Mucosa of descending colon (tissue), 3 donors: Measurements from ENCODE around the gene FARP2. TPM values are rescaled to one million over a fixed set of nuclear protein-coding genes. Genes with fewer than 3 reads are reported as not detected.

Source experiments
- ATAC-seq: fragments of 200-7000 bp; cut with Tn5 transposase; one replicate; pipeline ENCODE4 v1.9.1; 2020; ENCODE audit warnings: mild to moderate bottlenecking, moderate library complexity
- DNase-seq, 3 donors: peaks; one replicate each; pipeline ENCODE4 v3.0.0-alpha.2; 2020
- H3K36me3 ChIP-seq: fragments of 200-600 bp; one replicate; pipeline ENCODE4 v1.8.0; 2021; ENCODE audit warnings: low read depth, mild to moderate bottlenecking
- H3K4me1 ChIP-seq: fragments of 200-600 bp; one replicate; pipeline ENCODE4 v1.8.0; 2021; ENCODE audit warnings: low read depth, mild to moderate bottlenecking
- H3K4me3 ChIP-seq: fragments of 200-600 bp; one replicate; pipeline ENCODE4 v1.8.0; 2021; ENCODE audit warnings: mild to moderate bottlenecking
- H3K9me3 ChIP-seq: fragments of 200-600 bp; one replicate; pipeline ENCODE4 v1.8.0; 2021; ENCODE audit warnings: mild to moderate bottlenecking
- intact Hi-C, 2 donors: fragments of 100-400 bp; cut with DNase I in 1 of 2; cut with micrococcal nuclease in 1 of 2; formaldehyde crosslinking; loops; one replicate each; pipeline versions ENCODE4 v1.11.0 to v1.11.1; 2022; cut with DNase I, micrococcal nuclease
- total RNA-seq, 3 donors: library from RNA; stranded (reverse); fragmentation: NEBNext Ultra II Directional in 2 of 3; extraction: Animal tissue kit (Norgen Biotek cat#: 25700) in 2 of 3; gene quantifications; one replicate each; pipeline versions ENCODE4 v1.2.1 to v1.2.4, GENCODE V29; 2021 to 2023
- TF ChIP-seq, protein P1 (sequence below): fragments of 200-600 bp; IDR thresholded peaks from one replicate; pipeline ENCODE4 v1.8.0; 2022; ENCODE audit warnings: antibody characterized with exemption, mild to moderate bottlenecking
- donor health status: DM: no; HTN: no; CAD: no; lungs with moderate emphysema.
- donor health status: DM: no; HTN: no; CAD: no.
- donor health status: DM: no; HTN: yes; CAD: no.

Gene FARP2
- total RNA-seq, 3 donors from 2014 or later: 98.1 to 163 (median 109) TPM

- no peak for ATAC-seq
- intact Hi-C loops: no loop called here
- DNase-seq: no peak
- Histone ChIP-seq H3K4me1 (no peaks in the 10 kb centered on the region), H3K9me3 (no peaks in the 10 kb centered on the region), H3K4me3 (no peak overlapping the region), H3K36me3 (no peaks in the 10 kb centered on the region)
- TF ChIP-seq, protein P1, sequence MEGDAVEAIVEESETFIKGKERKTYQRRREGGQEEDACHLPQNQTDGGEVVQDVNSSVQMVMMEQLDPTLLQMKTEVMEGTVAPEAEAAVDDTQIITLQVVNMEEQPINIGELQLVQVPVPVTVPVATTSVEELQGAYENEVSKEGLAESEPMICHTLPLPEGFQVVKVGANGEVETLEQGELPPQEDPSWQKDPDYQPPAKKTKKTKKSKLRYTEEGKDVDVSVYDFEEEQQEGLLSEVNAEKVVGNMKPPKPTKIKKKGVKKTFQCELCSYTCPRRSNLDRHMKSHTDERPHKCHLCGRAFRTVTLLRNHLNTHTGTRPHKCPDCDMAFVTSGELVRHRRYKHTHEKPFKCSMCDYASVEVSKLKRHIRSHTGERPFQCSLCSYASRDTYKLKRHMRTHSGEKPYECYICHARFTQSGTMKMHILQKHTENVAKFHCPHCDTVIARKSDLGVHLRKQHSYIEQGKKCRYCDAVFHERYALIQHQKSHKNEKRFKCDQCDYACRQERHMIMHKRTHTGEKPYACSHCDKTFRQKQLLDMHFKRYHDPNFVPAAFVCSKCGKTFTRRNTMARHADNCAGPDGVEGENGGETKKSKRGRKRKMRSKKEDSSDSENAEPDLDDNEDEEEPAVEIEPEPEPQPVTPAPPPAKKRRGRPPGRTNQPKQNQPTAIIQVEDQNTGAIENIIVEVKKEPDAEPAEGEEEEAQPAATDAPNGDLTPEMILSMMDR: no peak
Measured at GRCh38 chr2:241481687-241482086, 125.6 kb downstream of the FARP2 start.

GRCh38 chr2:241482126-241482955 is 126.3 kb downstream of the FARP2 start:
- ATAC-seq: no peak
- intact Hi-C loops: no loop called here
- H3K9me3 ChIP-seq: no peaks in the 10 kb centered on the region
- TF ChIP-seq, protein P1: no peak
- DNase-seq: no peak
- H3K36me3 ChIP-seq: no peaks in the 10 kb centered on the region
- H3K4me3 ChIP-seq: no peak overlapping the region
- no peaks in the 10 kb centered on the region for H3K4me1 ChIP-seq

DNA sequence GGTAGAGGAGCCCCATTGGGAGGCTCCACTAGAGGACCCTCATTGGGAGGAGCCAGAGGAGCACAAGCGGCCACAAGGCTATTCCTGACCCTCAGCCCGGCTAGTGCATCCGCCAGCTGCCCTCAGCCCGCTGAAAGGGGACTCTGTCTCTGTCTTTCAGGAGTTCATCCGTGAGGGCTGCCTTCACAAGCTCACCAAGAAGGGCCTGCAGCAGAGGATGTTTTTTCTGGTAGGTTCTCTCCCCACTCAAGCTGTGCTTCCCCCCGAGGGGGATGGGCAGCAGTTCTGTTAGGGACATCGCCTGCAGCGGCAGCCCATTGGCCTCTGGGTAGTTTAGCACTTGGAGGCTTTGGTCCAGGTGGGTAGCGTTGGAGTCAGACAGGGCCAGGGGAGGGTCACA is 127.2 kb downstream of the FARP2 start:
- DNase-seq (no peak), ATAC-seq (no peak)
- no peak overlapping the region for H3K4me3 ChIP-seq
- no peaks in the 10 kb centered on the region for H3K36me3 ChIP-seq
- no peaks in the 10 kb centered on the region for H3K4me1 ChIP-seq
- intact Hi-C loops: no loop called here
- H3K9me3 ChIP-seq: no peaks in the 10 kb centered on the region
- TF ChIP-seq, protein P1: no peak

DNA sequence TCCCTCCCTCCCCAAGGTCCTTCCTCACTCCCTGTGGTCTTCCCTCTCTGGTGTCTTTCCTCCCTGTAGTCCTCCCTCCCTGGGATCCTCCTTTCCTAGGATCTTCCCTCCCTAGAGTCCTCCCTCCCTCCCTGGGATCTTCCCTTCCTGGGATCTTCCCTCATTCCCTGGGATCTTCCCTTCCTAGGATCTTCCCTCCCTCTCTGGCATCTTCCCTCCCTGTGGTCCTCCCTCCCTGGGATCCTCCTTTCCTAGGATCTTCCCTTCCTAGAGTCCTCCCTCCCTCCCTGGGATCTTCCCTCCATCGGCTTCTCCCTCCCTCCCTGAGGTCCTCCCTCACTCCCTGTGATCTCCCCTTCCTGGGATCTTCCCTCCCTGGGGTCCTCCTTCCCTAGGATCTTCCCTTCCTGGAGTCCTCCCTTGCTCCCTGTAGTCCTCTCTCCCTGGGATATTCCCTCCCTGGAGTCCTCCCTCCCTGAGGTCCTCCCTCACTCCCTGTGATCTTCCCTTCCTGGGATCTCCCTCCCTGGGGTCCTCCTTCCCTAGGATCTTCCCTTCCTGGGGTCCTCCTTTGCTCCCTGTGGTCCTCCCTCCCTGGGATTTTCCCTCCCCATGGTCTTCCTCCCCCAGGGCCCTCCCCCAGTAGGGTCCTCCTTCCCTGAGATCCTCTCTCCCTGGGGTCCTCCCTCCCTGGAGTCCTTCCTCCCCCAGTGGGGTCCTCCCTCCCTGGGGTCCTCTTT is 129.3 kb downstream of the FARP2 start:
- intact Hi-C loops: no loop called here
- no peak for ATAC-seq
- H3K4me3 ChIP-seq: no peak overlapping the region
- H3K36me3 ChIP-seq: no peaks in the 10 kb centered on the region
- H3K9me3 ChIP-seq: no peaks in the 10 kb centered on the region
- no peak for DNase-seq
- TF ChIP-seq, protein P1: no peak
- peaks cover 10% of the 10 kb centered on the region for H3K4me1 ChIP-seq

GRCh38 chr2:241489088-241489487 is 133.0 kb downstream of the FARP2 start:
- Histone ChIP-seq H3K9me3 (no peaks in the 10 kb centered on the region), H3K36me3 (no peaks in the 10 kb centered on the region), H3K4me3 (no peak overlapping the region), H3K4me1 (peaks cover 14% of the 10 kb centered on the region)
- TF ChIP-seq, protein P1: no peak
- no peak for DNase-seq
- no peak for ATAC-seq
- intact Hi-C loops: no loop called here
